Aorta (tissue), 5 donors: ENCODE results near the gene GMPR. TPM values are rescaled to one million over a fixed set of nuclear protein-coding genes. Genes with fewer than 3 reads are reported as not detected.
"Not testable (repeated sequence)": the region's sequence is repeated elsewhere in the genome, so short reads cannot be mapped to it uniquely, and the experiment has no call there.

Source experiments
- ATAC-seq: fragments of 200-7000 bp; cut with Tn5 transposase; one replicate; pipeline ENCODE4 v1.9.1; 2022; ENCODE audit warnings: moderate library complexity; ENCODE audit not compliant: low FRiP score
- DNase-seq, 2 donors: peaks; one replicate each; pipeline ENCODE4 v3.0.0-alpha.2; 2020
- H3K27ac ChIP-seq, 2 donors: one replicate each; pipeline ENCODE4 v1.5.1; 2013; ENCODE audit warnings: low read length in 2 of 2, mild to moderate bottlenecking in 2 of 2, moderate library complexity in 2 of 2, control low read depth in 1 of 2, inconsistent platforms in 1 of 2, low read depth in 1 of 2
- H3K27me3 ChIP-seq, 2 donors: one replicate each; pipeline ENCODE4 v1.6.1; 2013; ENCODE audit warnings: control low read depth in 1 of 2, low read length in 1 of 2, mild to moderate bottlenecking in 1 of 2, moderate library complexity in 1 of 2; ENCODE audit not compliant: insufficient read depth in 2 of 2, control insufficient read depth in 1 of 2
- H3K36me3 ChIP-seq, 2 donors: one replicate each; pipeline ENCODE4 v1.6.1; 2013; ENCODE audit warnings: control low read depth in 1 of 2, low read length in 1 of 2, mild to moderate bottlenecking in 1 of 2; ENCODE audit not compliant: insufficient read depth in 2 of 2, control insufficient read depth in 1 of 2
- H3K4me1 ChIP-seq, 2 donors: one replicate each; pipeline ENCODE4 v1.6.1; 2013; ENCODE audit warnings: low read length in 2 of 2, control low read depth in 1 of 2, mild to moderate bottlenecking in 1 of 2, moderate library complexity in 1 of 2; ENCODE audit not compliant: insufficient read depth in 2 of 2, control insufficient read depth in 1 of 2
- H3K4me3 ChIP-seq, 2 donors: one replicate each; pipeline ENCODE4 v1.5.1; 2013; ENCODE audit warnings: low read length in 2 of 2, control low read depth in 1 of 2, mild to moderate bottlenecking in 1 of 2
- H3K9me3 ChIP-seq: one replicate; pipeline ENCODE4 v1.6.1; 2013; ENCODE audit warnings: mild to moderate bottlenecking, low read length; ENCODE audit not compliant: control insufficient read depth
- WGBS, 2 donors: extraction: QIAGEN DNeasy Blood & Tissue Kit; methylation state at CpG; one replicate each; pipeline ENCODE4 v1.1.7; 2013; 5-methylcytosine and 5-hydroxymethylcytosine counted together
- intact Hi-C, 2 donors: fragments of 100-400 bp; cut with DNase I; formaldehyde crosslinking; loops; one replicate each; pipeline versions ENCODE4 v1.14.2 to v1.15.0; 2022
- polyA plus RNA-seq, 2 donors: library from polyadenylated mRNA; stranded (reverse); fragments of 200-250 nt; gene quantifications; one replicate each; pipeline ENCODE4 v1.2.3, GENCODE V29; 2013
- total RNA-seq, 2 donors: library from RNA; stranded (reverse); fragmentation: NEBNext Ultra II Directional; extraction: Animal tissue kit (Norgen Biotek cat#: 25700); gene quantifications; one replicate each; pipeline ENCODE4 v1.2.1, GENCODE V29; 2021
- donor health status: healthy with polysubstance abuse.
- donor health status: Bipolar disorder and iron deficiency.
- donor health status: DM: no; HTN: no; CAD: no.
- donor health status: DM: no; HTN: no; CAD: no.
- donor health status: DM: yes; HTN: yes; CAD: no.

Gene GMPR
- total and polyA plus RNA-seq, 4 donors: 17.3 to 34.5 (median 28.5) TPM

GRCh38 chr6:16217156-16217721 is 21.1 kb upstream of the GMPR start:
- ATAC-seq (no peak), DNase-seq (no peak)
- Histone ChIP-seq H3K9me3 (no peaks in the 10 kb centered on the region), H3K4me1 (no peaks in the 10 kb centered on the region), H3K36me3 (no peaks in the 10 kb centered on the region), H3K27ac (peak overlapping the region in 1 of 2 donors; percentile 66), H3K4me3 (no peak overlapping the region), H3K27me3 (no peaks in the 10 kb centered on the region)
- WGBS, 2 donors: 94 to 95% methylated on average over 17 of the region's 17 CpGs
- intact Hi-C loops: loop anchor here in 1 of 2 donors (2.0 kb wide), 1 partner anchor 22 kb away; the partner anchor contains the start of gene GMPR

- no peaks in the 10 kb centered on the region for H3K27me3 ChIP-seq
- H3K4me1 ChIP-seq: no peaks in the 10 kb centered on the region
- WGBS, 2 donors: 86 to 87% methylated on average over 3 of the region's 3 CpGs
- no peak overlapping the region for H3K4me3 ChIP-seq
- intact Hi-C loops: no loop called here
- peak overlapping the region in 1 of 2 donors; percentile 2 for H3K27ac ChIP-seq
- no peak for ATAC-seq
- no peak for DNase-seq
- H3K36me3 ChIP-seq: no peaks in the 10 kb centered on the region
- H3K9me3 ChIP-seq: no peaks in the 10 kb centered on the region
Measured at GRCh38 chr6:16222826-16223225, 15.6 kb upstream of the GMPR start.

- no peak for DNase-seq
- no peak for ATAC-seq
- Histone ChIP-seq H3K36me3 (no peaks in the 10 kb centered on the region), H3K27ac (no peak overlapping the region), H3K4me3 (no peak overlapping the region), H3K27me3 (no peaks in the 10 kb centered on the region), H3K9me3 (no peaks in the 10 kb centered on the region), H3K4me1 (no peaks in the 10 kb centered on the region)
- intact Hi-C loops: no loop called here
- 81 to 82% methylated on average over 7 of the region's 7 CpGs for WGBS, 2 donors
Measured at GRCh38 chr6:16223362-16223761, 15.0 kb upstream of the GMPR start.

GRCh38 chr6:16224409-16224808 is 14.0 kb upstream of the GMPR start:
- ATAC-seq: no peak
- H3K9me3 ChIP-seq: no peaks in the 10 kb centered on the region
- H3K27me3 ChIP-seq: no peaks in the 10 kb centered on the region
- intact Hi-C loops: no loop called here
- no peak overlapping the region for H3K27ac ChIP-seq
- H3K36me3 ChIP-seq: no peaks in the 10 kb centered on the region
- H3K4me3 ChIP-seq: no peak overlapping the region
- H3K4me1 ChIP-seq: no peaks in the 10 kb centered on the region
- 86 to 89% methylated on average over 8 of the region's 8 CpGs for WGBS, 2 donors
- DNase-seq: no peak

- H3K27me3 ChIP-seq, H3K9me3 ChIP-seq, DNase-seq, H3K4me3 ChIP-seq, H3K4me1 ChIP-seq, intact Hi-C loops, H3K36me3 ChIP-seq, H3K27ac ChIP-seq, ATAC-seq: not testable (repeated sequence)
- 92 to 95% methylated on average over 3 of the region's 3 CpGs for WGBS, 2 donors
Measured at GRCh38 chr6:16225062-16225731, 13.2 kb upstream of the GMPR start.

- ATAC-seq, H3K27me3 ChIP-seq, H3K4me3 ChIP-seq, intact Hi-C loops, H3K9me3 ChIP-seq, H3K4me1 ChIP-seq, H3K36me3 ChIP-seq, H3K27ac ChIP-seq, DNase-seq: not testable (repeated sequence)
- WGBS, 2 donors: 94% methylated on average over 19 to 23 of the region's 23 CpGs
Measured at GRCh38 chr6:16226117-16227047, 12.0 kb upstream of the GMPR start.

- DNase-seq (no peak), ATAC-seq (no peak)
- H3K4me1 ChIP-seq: no peaks in the 10 kb centered on the region
- intact Hi-C loops: no loop called here
- H3K27ac ChIP-seq: no peak overlapping the region
- 91 to 94% methylated on average over 24 to 32 of the region's 32 CpGs for WGBS, 2 donors
- H3K36me3 ChIP-seq: no peaks in the 10 kb centered on the region
- no peaks in the 10 kb centered on the region for H3K27me3 ChIP-seq
- H3K9me3 ChIP-seq: no peaks in the 10 kb centered on the region
- H3K4me3 ChIP-seq: no peak overlapping the region
Measured at GRCh38 chr6:16227048-16227562, 11.3 kb upstream of the GMPR start.

- intact Hi-C loops: no loop called here
- Histone ChIP-seq H3K4me1 (no peaks in the 10 kb centered on the region), H3K27ac (no peak overlapping the region), H3K27me3 (no peaks in the 10 kb centered on the region), H3K36me3 (no peaks in the 10 kb centered on the region), H3K9me3 (no peaks in the 10 kb centered on the region), H3K4me3 (no peak overlapping the region)
- ATAC-seq (no peak), DNase-seq (no peak)
- 89 to 93% methylated on average over 7 of the region's 7 CpGs for WGBS, 2 donors
Measured at GRCh38 chr6:16227605-16228004, 10.8 kb upstream of the GMPR start.
